Measurements from ENCODE around the gene FGFR2.

FGFR2 gene

GRCh38 chr10:121541450-121542120 lies 56.7 kb downstream of the FGFR2 start:
- no peak for TF ChIP-seq CTCF (IDR thresholded peaks at IDR 0.05; ENCODE audit: control extremely low read depth, extremely low read depth, low read depth, missing control alignments)
- ChIA-PET POLR2A (interaction anchor here (0.6 kb wide), 1 partner anchor 14 kb away, joined by 4 read pairs; no protein-coding TSS in a partner anchor), CTCF (interaction anchor here (1.6 kb wide), 1 partner anchor 12 kb away, joined by 3 read pairs; no protein-coding TSS in a partner anchor)
- DNase-seq (ENCODE audit: extremely low spot score), result no peak

GRCh38 chr10:121540732-121541395 lies 57.4 kb downstream of the FGFR2 start:
- DNase-seq (ENCODE audit: extremely low spot score), result no peak
- ChIA-PET CTCF (interaction anchor here (1.6 kb wide), 1 partner anchor 13 kb away, joined by 3 read pairs; no protein-coding TSS in a partner anchor), POLR2A (interaction anchor here (0.6 kb wide), 1 partner anchor 13 kb away, joined by 4 read pairs; no protein-coding TSS in a partner anchor)
- TF ChIP-seq CTCF (IDR thresholded peaks at IDR 0.05; ENCODE audit: control extremely low read depth, extremely low read depth, low read depth, missing control alignments), result no peak

GRCh38 chr10:121539786-121540185 lies 58.5 kb downstream of the FGFR2 start:
- ChIA-PET POLR2A (no interaction called here), CTCF (no interaction called here)
- no peak for DNase-seq (ENCODE audit: extremely low spot score)
- TF ChIP-seq CTCF (IDR thresholded peaks at IDR 0.05; ENCODE audit: control extremely low read depth, extremely low read depth, low read depth, missing control alignments), result no peak

- ChIA-PET CTCF (interaction anchor here (1.2 kb wide), 1 partner anchor 15 kb away, joined by 3 read pairs; no protein-coding TSS in a partner anchor), POLR2A (no interaction called here)
- no peak for DNase-seq (ENCODE audit: extremely low spot score)
- no peak for TF ChIP-seq CTCF (IDR thresholded peaks at IDR 0.05; ENCODE audit: control extremely low read depth, extremely low read depth, low read depth, missing control alignments)
Measured at GRCh38 chr10:121536310-121536913, 61.8 kb downstream of the FGFR2 start.

- TF ChIP-seq CTCF (IDR thresholded peaks at IDR 0.05; ENCODE audit: control extremely low read depth, extremely low read depth, low read depth, missing control alignments), result no peak
- CTCF ChIA-PET, result interaction anchor here (0.9 kb wide), 1 partner anchor 11 kb away, joined by 3 read pairs; no protein-coding TSS in a partner anchor
- POLR2A ChIA-PET, result no interaction called here
- DNase-seq (ENCODE audit: extremely low spot score), result no peak
Measured at GRCh38 chr10:121535381-121535780, 62.9 kb downstream of the FGFR2 start.

GRCh38 chr10:121532292-121532864 lies 65.9 kb downstream of the FGFR2 start:
- CTCF ChIA-PET, result no interaction called here
- no peak for DNase-seq (ENCODE audit: extremely low spot score)
- TF ChIP-seq CTCF (IDR thresholded peaks at IDR 0.05; ENCODE audit: control extremely low read depth, extremely low read depth, low read depth, missing control alignments), result no peak
- POLR2A ChIA-PET, result no interaction called here
